RWPE2 (cell line): ENCODE data around the gene RAB7B.

Experiments used
- ATAC-seq: fragments of 200-7000 bp; cut with Tn5 transposase; 3 replicates; pipeline ENCODE4 v1.9.1; 2021; ENCODE audit warnings: low read depth
- DNase-seq: peaks from one replicate; pipeline ENCODE4 v3.0.0-alpha.2; 2020; ENCODE audit warnings: low spot score
- H3K27ac ChIP-seq: fragments of 450-650 bp; 2 replicates; pipeline ENCODE4 v1.5.1; 2017; ENCODE audit warnings: mild to moderate bottlenecking; ENCODE audit not compliant: poor library complexity, severe bottlenecking
- H3K27me3 ChIP-seq: fragments of 250-450 bp; sonication (Bioruptor Pico); 2 replicates; pipeline ENCODE4 v1.5.1; 2021; ENCODE audit warnings: mild to moderate bottlenecking, moderate library complexity; ENCODE audit not compliant: insufficient read depth, poor library complexity, severe bottlenecking
- H3K36me3 ChIP-seq: fragments of 250-450 bp; sonication (Bioruptor Pico); 2 replicates; pipeline ENCODE4 v1.5.1; 2020; ENCODE audit warnings: low read depth, mild to moderate bottlenecking, moderate library complexity
- H3K4me1 ChIP-seq: fragments of 250-450 bp; sonication (Bioruptor Pico); 2 replicates; pipeline ENCODE4 v1.5.1; 2021; ENCODE audit warnings: mild to moderate bottlenecking, moderate library complexity; ENCODE audit not compliant: insufficient read depth, poor library complexity, severe bottlenecking
- H3K4me3 ChIP-seq: fragments of 250-450 bp; sonication (Bioruptor Pico); 2 replicates; pipeline ENCODE4 v1.5.1; 2021; ENCODE audit warnings: mild to moderate bottlenecking, moderate library complexity; ENCODE audit not compliant: severe bottlenecking
- H3K9me3 ChIP-seq: fragments of 250-450 bp; sonication (Bioruptor Pico); 2 replicates; pipeline ENCODE4 v1.5.1; 2021; ENCODE audit warnings: mild to moderate bottlenecking, moderate library complexity; ENCODE audit not compliant: severe bottlenecking
- TF ChIP-seq, protein P1 (sequence below): fragments of 450-650 bp; IDR thresholded peaks from one replicate; pipeline ENCODE4 v1.5.1; 2017; ENCODE audit warnings: mild to moderate bottlenecking, moderate library complexity; ENCODE audit not compliant: poor library complexity, severe bottlenecking

RAB7B gene

DNA sequence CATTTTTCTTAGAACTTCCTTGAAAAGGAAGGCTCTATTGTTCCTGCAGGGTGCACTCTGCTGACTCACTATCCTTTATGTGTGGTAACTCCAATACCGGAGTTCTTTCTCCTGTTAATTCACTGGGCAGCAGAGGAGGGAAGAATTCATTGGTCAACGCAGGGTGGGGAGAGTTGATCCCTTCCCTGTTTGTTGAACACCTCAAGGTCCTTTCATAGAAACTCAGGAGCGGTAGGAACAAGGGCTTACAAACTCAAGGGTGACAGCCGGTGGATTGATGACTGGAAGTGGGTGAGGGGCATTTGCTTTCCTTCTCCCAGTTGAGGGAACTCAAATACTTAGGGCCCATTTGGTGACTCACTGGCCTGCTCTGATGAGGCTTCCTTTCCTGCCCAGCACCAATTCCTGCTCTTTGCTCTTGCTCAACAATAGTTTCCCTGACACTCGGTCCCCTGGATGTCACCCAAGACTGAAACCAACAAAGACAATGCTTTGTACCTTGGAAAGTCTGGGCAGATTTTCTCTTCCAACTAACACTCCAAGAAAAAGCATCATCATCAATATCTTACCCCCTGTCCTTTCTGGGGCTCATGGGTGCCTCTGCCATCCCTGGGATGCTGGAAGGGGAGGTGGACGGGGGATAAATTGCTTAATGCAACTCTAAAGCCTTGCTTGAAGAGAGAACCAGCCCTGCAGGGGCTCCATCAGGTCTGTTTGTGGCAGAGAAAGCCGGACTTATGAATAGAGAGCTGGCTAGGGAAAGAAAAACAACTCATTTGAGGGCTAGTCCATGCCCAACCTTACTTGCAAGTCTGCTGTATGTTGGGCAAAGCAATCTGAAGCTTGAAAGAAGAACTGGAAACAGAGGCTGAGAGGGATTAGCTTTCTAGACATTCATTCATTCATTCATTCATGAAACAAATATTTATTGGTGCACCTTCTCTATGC, 69.2 kb downstream of the RAB7B start:
- H3K4me1 ChIP-seq: peaks cover 27% of the 10 kb centered on the region
- no peak overlapping the region for H3K4me3 ChIP-seq
- DNase-seq: no peak
- TF ChIP-seq, protein P1, sequence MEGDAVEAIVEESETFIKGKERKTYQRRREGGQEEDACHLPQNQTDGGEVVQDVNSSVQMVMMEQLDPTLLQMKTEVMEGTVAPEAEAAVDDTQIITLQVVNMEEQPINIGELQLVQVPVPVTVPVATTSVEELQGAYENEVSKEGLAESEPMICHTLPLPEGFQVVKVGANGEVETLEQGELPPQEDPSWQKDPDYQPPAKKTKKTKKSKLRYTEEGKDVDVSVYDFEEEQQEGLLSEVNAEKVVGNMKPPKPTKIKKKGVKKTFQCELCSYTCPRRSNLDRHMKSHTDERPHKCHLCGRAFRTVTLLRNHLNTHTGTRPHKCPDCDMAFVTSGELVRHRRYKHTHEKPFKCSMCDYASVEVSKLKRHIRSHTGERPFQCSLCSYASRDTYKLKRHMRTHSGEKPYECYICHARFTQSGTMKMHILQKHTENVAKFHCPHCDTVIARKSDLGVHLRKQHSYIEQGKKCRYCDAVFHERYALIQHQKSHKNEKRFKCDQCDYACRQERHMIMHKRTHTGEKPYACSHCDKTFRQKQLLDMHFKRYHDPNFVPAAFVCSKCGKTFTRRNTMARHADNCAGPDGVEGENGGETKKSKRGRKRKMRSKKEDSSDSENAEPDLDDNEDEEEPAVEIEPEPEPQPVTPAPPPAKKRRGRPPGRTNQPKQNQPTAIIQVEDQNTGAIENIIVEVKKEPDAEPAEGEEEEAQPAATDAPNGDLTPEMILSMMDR: no peak
- no peaks in the 10 kb centered on the region for H3K36me3 ChIP-seq
- peak overlapping the region; percentile 41 for H3K27ac ChIP-seq
- no peaks in the 10 kb centered on the region for H3K9me3 ChIP-seq
- no peaks in the 10 kb centered on the region for H3K27me3 ChIP-seq
- peak; percentile 79 for ATAC-seq

DNA sequence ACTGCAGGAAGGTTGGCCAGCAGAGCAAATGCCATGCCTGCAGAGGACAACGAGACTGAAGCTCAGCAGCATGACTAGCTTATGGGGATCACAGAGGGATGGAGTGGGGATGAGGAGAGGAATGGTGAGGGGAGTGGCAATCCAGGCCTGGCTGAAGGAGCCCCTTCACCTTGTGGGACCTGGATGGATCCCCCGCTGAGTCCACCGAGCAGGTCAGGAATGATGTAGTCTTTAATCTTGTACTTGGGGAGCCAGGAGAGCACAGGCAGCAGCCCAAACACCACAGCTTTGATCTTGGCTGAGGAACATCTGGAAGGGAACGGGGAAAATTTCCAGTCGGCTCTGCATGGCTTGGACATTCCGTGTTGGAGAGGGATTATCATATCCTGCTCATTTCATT, 70.4 kb downstream of the RAB7B start:
- Histone ChIP-seq H3K4me3 (no peak overlapping the region), H3K36me3 (no peaks in the 10 kb centered on the region), H3K27ac (peak overlapping the region; percentile 41), H3K27me3 (no peaks in the 10 kb centered on the region), H3K9me3 (no peaks in the 10 kb centered on the region), H3K4me1 (peaks cover 27% of the 10 kb centered on the region)
- ATAC-seq (no peak), DNase-seq (no peak)
- TF ChIP-seq, protein P1: no peak

DNA sequence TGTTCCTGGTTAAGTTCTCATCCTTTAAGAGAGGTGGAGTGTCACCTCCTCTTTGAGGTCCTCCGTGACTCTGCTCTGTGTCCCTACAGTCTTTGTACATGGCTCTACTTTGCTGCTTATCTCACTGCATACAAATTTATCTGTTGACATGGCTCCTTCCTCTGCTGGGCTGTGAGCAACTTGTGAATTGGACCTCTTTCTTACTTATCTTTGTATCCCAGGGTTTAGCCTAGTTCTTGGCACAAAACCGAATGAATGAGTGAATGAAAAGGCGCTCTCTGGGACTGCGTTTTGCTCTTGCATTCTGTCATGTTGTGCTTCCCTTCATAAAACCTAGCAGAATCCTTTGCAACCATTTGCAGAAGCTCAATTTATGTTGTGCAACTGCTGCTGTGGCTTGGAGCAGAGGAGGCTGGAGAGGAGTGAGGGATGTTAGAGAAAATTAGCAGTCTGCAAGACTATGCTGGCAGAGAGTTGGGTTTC, 72.4 kb downstream of the RAB7B start:
- ATAC-seq: no peak

DNA sequence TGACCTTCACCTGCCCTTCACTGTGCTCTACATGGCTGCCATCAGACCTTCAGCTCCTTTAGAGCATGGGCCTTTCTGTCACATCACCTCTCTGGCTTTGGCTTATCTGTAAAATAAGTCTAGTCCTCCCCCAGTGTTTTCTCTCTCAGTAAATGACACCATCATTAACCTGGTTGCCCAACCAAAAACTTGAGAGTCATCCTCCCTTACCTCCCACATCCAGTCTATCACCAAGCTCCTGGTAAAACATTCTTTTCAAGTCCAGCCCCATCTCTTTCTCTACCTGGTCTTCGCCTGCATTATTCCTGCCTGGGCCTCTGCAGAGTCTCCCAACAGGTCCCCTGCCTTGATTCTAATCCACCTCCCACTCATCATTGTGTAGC, 73.0 kb downstream of the RAB7B start:
- Histone ChIP-seq H3K36me3 (no peaks in the 10 kb centered on the region), H3K4me3 (no peak overlapping the region), H3K27ac (no peak overlapping the region), H3K9me3 (no peaks in the 10 kb centered on the region), H3K4me1 (peaks cover 20% of the 10 kb centered on the region), H3K27me3 (no peaks in the 10 kb centered on the region)
- no peak for DNase-seq
- ATAC-seq: no peak
- TF ChIP-seq, protein P1: no peak

More for the DNA sequence above, 72.4 kb downstream of the RAB7B start:
- H3K4me3 ChIP-seq: no peak overlapping the region
- peaks cover 19% of the 10 kb centered on the region for H3K4me1 ChIP-seq
- TF ChIP-seq, protein P1: no peak
- H3K9me3 ChIP-seq: no peaks in the 10 kb centered on the region
- no peaks in the 10 kb centered on the region for H3K36me3 ChIP-seq
- DNase-seq: no peak
- H3K27ac ChIP-seq: no peak overlapping the region
- H3K27me3 ChIP-seq: no peaks in the 10 kb centered on the region
